ENCODE results near the gene CLDN15. TPM values are rescaled to one million over a fixed set of nuclear protein-coding genes. Genes with fewer than 3 reads are reported as not detected.

Gene CLDN15
- polyA plus RNA-seq, 2 of the 4 experiments (the other 2 are of a cell fraction): 9.6 to 12.9 TPM

- FAIRE-seq (no peak), DNase-seq (ENCODE audit: low read depth in 1 of 2, low spot score in 1 of 2) (no peak), ATAC-seq (no peak; a peak in 1 of 6 replicates)
- ChIA-PET CTCF (interaction anchor here (1.4 to 3.2 kb wide), 2 partner anchors 12 to 51 kb away, joined by 4 to 21 read pairs; partner anchors contain the start of gene FIS1), POLR2A (interaction anchor here (0.7 kb wide), 1 partner anchor 153 kb away, joined by 3 read pairs; no protein-coding TSS in a partner anchor)
- Histone ChIP-seq H3K9me3 (no peaks in the 10 kb centered on the region), H3K4me1 (peaks cover 6% of the 10 kb centered on the region; the same call in 2 of the 3 replicates), H3K4me2 (no peak overlapping the region), H3K4me3 (no peak overlapping the region), H3K27ac (no peak overlapping the region)
- no peak for TF ChIP-seq MYC (IDR thresholded peaks at IDR 0.05; ENCODE audit: borderline replicate concordance, low read length)
- no peak for TF ChIP-seq ZC3H11A (IDR thresholded peaks at IDR 0.05)
- no peak for TF ChIP-seq MAX (IDR thresholded peaks at IDR 0.05)
- no peak for TF ChIP-seq FOSL2 (IDR thresholded peaks at IDR 0.05)
- TF ChIP-seq FOSL2 (CRISPR knock-in tag; IDR thresholded peaks at IDR 0.05): no peak
- TF ChIP-seq ZNF302 (CRISPR knock-in tag; IDR thresholded peaks at IDR 0.05): no peak
- no peak for TF ChIP-seq HDAC2 (IDR thresholded peaks at IDR 0.05)
- no peak for TF ChIP-seq EP300 (IDR thresholded peaks at IDR 0.05)
- no peak for TF ChIP-seq ZSCAN20 (CRISPR knock-in tag; IDR thresholded peaks at IDR 0.05)
- TF ChIP-seq HOXB13 (CRISPR knock-in tag; IDR thresholded peaks at IDR 0.05; ENCODE audit: low read depth): no peak
- TF ChIP-seq NFE2L2 (conservative IDR thresholded peaks at IDR 0.05; ENCODE audit: low read length): no peak
- no peak for TF ChIP-seq HOXB5 (CRISPR knock-in tag; IDR thresholded peaks at IDR 0.05)
- TF ChIP-seq KDM5A (IDR thresholded peaks at IDR 0.05): no peak
- no peak for TF ChIP-seq HEYL (CRISPR knock-in tag; IDR thresholded peaks at IDR 0.05)
- no peak for TF ChIP-seq RNF2 (IDR thresholded peaks at IDR 0.05; ENCODE audit: borderline replicate concordance, low read depth)
- no peak for TF ChIP-seq SREBF2 (IDR thresholded peaks at IDR 0.05)
- no peak for TF ChIP-seq PHF8 (IDR thresholded peaks at IDR 0.05; ENCODE audit: borderline replicate concordance, low read depth)
- no peak for TF ChIP-seq POLR2AphosphoS2 (conservative IDR thresholded peaks at IDR 0.05; ENCODE audit: low read length)
- no peak for TF ChIP-seq EHMT2 (IDR thresholded peaks at IDR 0.05; ENCODE audit: low read depth)
- TF ChIP-seq RARB (CRISPR knock-in tag; IDR thresholded peaks at IDR 0.05): no peak
- WGBS (ENCODE audit: missing lambda C conversion rate): 81% methylated on average over 7 of the region's 7 CpGs
These were observed 6.0 kb downstream of the CLDN15 start for GRCh38 chr7:101231644-101232043.

- H3K4me2 ChIP-seq: no peak overlapping the region
- peaks cover 3% of the 10 kb centered on the region; the same call in 2 of the 3 replicates for H3K4me1 ChIP-seq
- 96% methylated on average over 9 of the region's 9 CpGs for WGBS (ENCODE audit: missing lambda C conversion rate)
- TF ChIP-seq MAFK (IDR thresholded peaks at IDR 0.05; ENCODE audit: partially characterized antibody) (peak; percentile 71), MAZ (IDR thresholded peaks at IDR 0.05; ENCODE audit: borderline replicate concordance, low read depth, low read length) (no peak), E2F6 (IDR thresholded peaks at IDR 0.05; ENCODE audit: borderline replicate concordance, low read depth) (no peak)
- CTCF ChIA-PET: interaction anchor here (1.1 to 4.1 kb wide), 7 partner anchors 8 to 56 kb away, joined by 3 to 22 read pairs (median 4); partner anchors contain the start of genes FIS1, PLOD3 and ZNHIT1
- no peak for ATAC-seq
- POLR2A ChIA-PET: no interaction called here
- H3K4me3 ChIP-seq: no peak overlapping the region
- no peak overlapping the region for H3K27ac ChIP-seq
- no peak for FAIRE-seq
- no peaks in the 10 kb centered on the region for H3K9me3 ChIP-seq
- no peak for DNase-seq (ENCODE audit: low read depth in 1 of 2, low spot score in 1 of 2)
These were observed 10.9 kb downstream of the CLDN15 start for GRCh38 chr7:101226721-101227120.

GRCh38 chr7:101225650-101226049 is 12.0 kb downstream of the CLDN15 start:
- Histone ChIP-seq H3K9me3 (no peaks in the 10 kb centered on the region), H3K4me3 (no peak overlapping the region), H3K4me1 (no peaks in the 10 kb centered on the region), H3K27ac (no peak overlapping the region), H3K4me2 (no peak overlapping the region)
- DNase-seq (ENCODE audit: low read depth in 1 of 2, low spot score in 1 of 2): no peak
- no peak for ATAC-seq
- TF ChIP-seq HOXB13 (CRISPR knock-in tag; IDR thresholded peaks at IDR 0.05; ENCODE audit: low read depth) (no peak), POLR2A (IDR thresholded peaks at IDR 0.05; ENCODE audit: low read length) (no peak), FOSB (CRISPR knock-in tag; IDR thresholded peaks at IDR 0.05) (no peak), CBX8 (IDR thresholded peaks at IDR 0.05) (no peak), HOXA7 (CRISPR knock-in tag; IDR thresholded peaks at IDR 0.05) (no peak)
- FAIRE-seq: no peak
- 93% methylated on average over 6 of the region's 6 CpGs for WGBS (ENCODE audit: missing lambda C conversion rate)
- CTCF ChIA-PET: interaction anchor here (0.5 to 4.5 kb wide), 6 partner anchors 8 to 281 kb away, joined by 3 to 20 read pairs (median 5); partner anchors contain the start of genes FIS1, PLOD3 and ZNHIT1
- POLR2A ChIA-PET: interaction anchor here (0.6 kb wide), 1 partner anchor 43 kb away, joined by 3 read pairs; no protein-coding TSS in a partner anchor
